SK-N-SH treated with all-trans-retinoic acid at 6 μM for 48 hours (cell line): Measurements from ENCODE around the gene ANO8.
A peak's percentile ranks its signal among the peaks of the same experiment; 100 is the strongest.
"Not testable (repeated sequence)": the region's sequence is repeated elsewhere in the genome, so short reads cannot be mapped to it uniquely, and the experiment has no call there.

Experiments used
- ATAC-seq: fragments of 200-7000 bp; cut with Tn5 transposase; 3 replicates; pipeline ENCODE4 v1.9.1; 2020; ENCODE audit warnings: mild to moderate bottlenecking, moderate library complexity
- BACH2 ChIP-seq: fragments of 250-450 bp; sonication (Bioruptor Pico); IDR thresholded peaks from 2 replicates; pipeline ENCODE4 v1.9.0; 2021; ENCODE audit warnings: mild to moderate bottlenecking, borderline replicate concordance
- CSDC2 ChIP-seq: fragments of 250-450 bp; sonication (Bioruptor Pico); IDR thresholded peaks from 2 replicates; pipeline ENCODE4 v1.5.0; 2020; ENCODE audit warnings: mild to moderate bottlenecking, moderate library complexity
- CSRNP3 ChIP-seq: fragments of 250-450 bp; sonication (Bioruptor Pico); IDR thresholded peaks from 2 replicates; pipeline ENCODE4 v1.5.1; 2021; ENCODE audit warnings: mild to moderate bottlenecking, moderate library complexity
- ESRRG ChIP-seq: fragments of 250-450 bp; sonication (Bioruptor Pico); IDR thresholded peaks from 2 replicates; pipeline ENCODE4 v1.6.1; 2021; ENCODE audit warnings: mild to moderate bottlenecking
- ISL1 ChIP-seq: fragments of 250-450 bp; sonication (Bioruptor Pico); IDR thresholded peaks from 2 replicates; pipeline ENCODE4 v2.1.2; 2022; ENCODE audit warnings: mild to moderate bottlenecking, moderate library complexity
- POU6F1 ChIP-seq: fragments of 250-450 bp; sonication (Bioruptor Pico); IDR thresholded peaks from 2 replicates; pipeline ENCODE4 v1.8.0; 2021; ENCODE audit warnings: low read depth, mild to moderate bottlenecking, moderate library complexity, borderline replicate concordance
- TCF4 ChIP-seq: fragments of 250-450 bp; sonication (Bioruptor Pico); IDR thresholded peaks from 2 replicates; pipeline ENCODE4 v1.8.0; 2021; ENCODE audit warnings: mild to moderate bottlenecking, moderate library complexity, borderline replicate concordance
- ZFP3 ChIP-seq: fragments of 250-450 bp; sonication (Bioruptor Pico); IDR thresholded peaks from 2 replicates; pipeline ENCODE4 v1.5.0; 2020; ENCODE audit warnings: mild to moderate bottlenecking, moderate library complexity
- ZFP30 ChIP-seq: fragments of 450-650 bp; formaldehyde crosslinking; IDR thresholded peaks from 2 replicates; pipeline ENCODE4 v1.5.0; 2022; ENCODE audit warnings: mild to moderate bottlenecking, moderate library complexity
- ZNF565 ChIP-seq: fragments of 450-650 bp; formaldehyde crosslinking; conservative IDR thresholded peaks from 2 replicates; pipeline ENCODE4 v1.5.0; 2020; ENCODE audit warnings: low read depth, mild to moderate bottlenecking, moderate library complexity

ANO8 gene

GRCh38 chr19:17281391-17282304 is 53.0 kb downstream of the ANO8 start, which contains the start of gene ANKLE1:
Gene ANKLE1, plus strand, starts transcription at chr19:17281901. Its CDS starts 20 bp downstream, at chr19:17281921.
- TF ChIP-seq ESRRG: 0 out of 2 replicates have a peak, but pooled peaks have one; percentile 25
- no peak for TF ChIP-seq ZFP3 (CRISPR knock-in tag)
- TF ChIP-seq CSRNP3 (CRISPR knock-in tag): 0 out of 2 replicates have a peak, but pooled peaks have one; percentile 44
- peak; percentile 73 for ATAC-seq

GRCh38 chr19:17279436-17279835 is 55.2 kb downstream of the ANO8 start:
- ATAC-seq: no peak
- TF ChIP-seq CSDC2 (CRISPR knock-in tag) (no peak), ZFP30 (no peak), BACH2 (CRISPR knock-in tag) (no peak), ISL1 (no peak), POU6F1 (CRISPR knock-in tag) (no peak), TCF4 (CRISPR knock-in tag) (no peak), ZNF565 (no peak)
- TF ChIP-seq, all 23 proteins: peak for 0

GRCh38 chr19:17275441-17276175 is 59.0 kb downstream of the ANO8 start:
- TF ChIP-seq ZNF565 (no peak), ISL1 (no peak), ZFP30 (no peak)
- ATAC-seq: no peak

- not testable (repeated sequence) for ATAC-seq
Measured at GRCh38 chr19:17274892-17275291, 59.8 kb downstream of the ANO8 start.
